Neural progenitor cell (in vitro differentiated cells): ENCODE measurements around the gene WNT2B. TPM values are rescaled to one million over a fixed set of nuclear protein-coding genes. Genes with fewer than 3 reads are reported as not detected.
A peak's percentile ranks its signal among the peaks of the same experiment; 100 is the strongest.

Experiments
- DNase-seq: peaks from one replicate; pipeline ENCODE4 v3.0.0-alpha.2; 2016; ENCODE audit warnings: low spot score
- H2AFZ ChIP-seq: fragments of 200-600 bp; sonication (generic); replicated peaks from 2 replicates; pipeline ENCODE4 v1.6.1; 2016; ENCODE audit warnings: antibody characterized with exemption
- H3F3A ChIP-seq: fragments of 200-600 bp; sonication (generic); 2 replicates; pipeline ENCODE4 v1.6.1; 2016; ENCODE audit warnings: antibody characterized with exemption, low read depth
- H3K27ac ChIP-seq: fragments of 200-600 bp; sonication (generic); 2 replicates; pipeline ENCODE4 v1.5.1; 2016; ENCODE audit warnings: mild to moderate bottlenecking
- H3K27me3 ChIP-seq: fragments of 200-600 bp; sonication (generic); 2 replicates; pipeline ENCODE4 v1.6.1; 2016; ENCODE audit warnings: mild to moderate bottlenecking, moderate library complexity
- H3K36me3 ChIP-seq: fragments of 200-600 bp; sonication (generic); 2 replicates; pipeline ENCODE4 v1.5.1; 2016
- H3K4me1 ChIP-seq: fragments of 200-600 bp; sonication (generic); 2 replicates; pipeline ENCODE4 v1.6.1; 2016; ENCODE audit warnings: mixed run types
- H3K4me2 ChIP-seq: fragments of 200-600 bp; sonication (generic); 2 replicates; pipeline ENCODE4 v1.6.1; 2016
- H3K4me3 ChIP-seq: fragments of 200-600 bp; sonication (generic); 2 replicates; pipeline ENCODE4 v1.5.1; 2016
- H3K79me2 ChIP-seq: fragments of 200-600 bp; sonication (generic); 2 replicates; pipeline ENCODE4 v1.6.1; 2016; ENCODE audit warnings: low read depth
- H3K9ac ChIP-seq: fragments of 200-600 bp; sonication (generic); 2 replicates; pipeline ENCODE4 v1.6.1; 2016
- H3K9me3 ChIP-seq: fragments of 200-600 bp; sonication (generic); 2 replicates; pipeline ENCODE4 v1.5.1; 2016; ENCODE audit warnings: low read depth
- H4K20me1 ChIP-seq: fragments of 200-600 bp; sonication (generic); 2 replicates; pipeline ENCODE4 v1.6.1; 2016; ENCODE audit warnings: low read depth
- H3K27ac Mint-ChIP-seq: 3 replicates; pipeline ENCODE4 v1.8.0; 2021; ENCODE audit warnings: mixed read lengths
- H3K27me3 Mint-ChIP-seq: 2 replicates; pipeline ENCODE4 v1.8.0; 2022; ENCODE audit warnings: low read depth, mild to moderate bottlenecking, inconsistent platforms, moderate library complexity, mixed read lengths; ENCODE audit not compliant: insufficient read depth
- H3K36me3 Mint-ChIP-seq: 3 replicates; pipeline ENCODE4 v1.8.0; 2021; ENCODE audit warnings: mixed read lengths
- H3K4me1 Mint-ChIP-seq: 3 replicates; pipeline ENCODE4 v1.8.0; 2021; ENCODE audit warnings: mixed read lengths
- H3K4me3 Mint-ChIP-seq: 3 replicates; pipeline ENCODE4 v1.8.0; 2021; ENCODE audit warnings: mild to moderate bottlenecking, moderate library complexity, mixed read lengths
- H3K9me3 Mint-ChIP-seq: 3 replicates; pipeline ENCODE4 v1.8.0; 2020; ENCODE audit warnings: mixed read lengths
- EZH2 ChIP-seq: fragments of 200-600 bp; sonication (generic); IDR thresholded peaks from 2 replicates; pipeline ENCODE4 v1.6.1; 2017; ENCODE audit warnings: antibody characterized with exemption, mild to moderate bottlenecking, moderate library complexity
- EZH2phosphoT487 ChIP-seq: fragments of 200-600 bp; sonication (generic); IDR thresholded peaks from 2 replicates; pipeline ENCODE4 v1.6.1; 2017; ENCODE audit warnings: antibody characterized with exemption
- total RNA-seq: library from RNA; depleted of rRNA; stranded (reverse); fragments of >200 nt; gene quantifications from 2 replicates; pipeline ENCODE4 v1.2.3, GENCODE V29; 2015; ENCODE audit warnings: low replicate concordance
- TF ChIP-seq, protein P1 (sequence below): fragments of 200-600 bp; sonication (generic); IDR thresholded peaks from 2 replicates; pipeline ENCODE4 v1.5.1; 2017; ENCODE audit warnings: antibody characterized with exemption, mild to moderate bottlenecking

The WNT2B gene
- total RNA-seq, 1 donor from 2014 or later: 1.6 TPM

DNA sequence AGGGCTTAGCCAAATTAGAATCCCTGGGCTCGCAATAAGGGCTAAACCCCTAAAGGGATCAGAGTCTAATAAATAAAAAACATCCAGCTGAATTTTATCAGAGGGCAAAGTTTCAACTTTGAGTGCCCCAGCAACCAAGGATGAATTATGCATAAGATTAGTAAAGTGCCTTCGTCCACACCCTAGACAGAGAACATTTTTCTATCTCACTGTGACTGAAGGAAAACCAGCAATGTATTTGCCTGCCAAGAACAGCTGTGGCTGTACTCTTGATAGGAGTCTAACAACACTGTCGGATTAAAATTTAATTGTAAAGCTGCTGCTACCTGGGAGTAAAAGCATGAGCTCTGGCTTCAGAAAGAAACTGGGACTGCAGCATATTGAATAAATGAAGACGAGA is 23.3 kb downstream of the WNT2B start:
- Histone ChIP-seq H4K20me1 (no peaks in the 10 kb centered on the region), H3K9ac (no peak overlapping the region), H3K4me3 (no peak overlapping the region), H3K79me2 (no peaks in the 10 kb centered on the region), H3K27ac (no peak overlapping the region), H3K36me3 (no peaks in the 10 kb centered on the region), H3K4me1 (peaks cover 13% of the 10 kb centered on the region), H3K27me3 (no peaks in the 10 kb centered on the region), H3K9me3 (no peaks in the 10 kb centered on the region), H3K4me2 (no peak overlapping the region), H2AFZ (no peak overlapping the region), H3F3A (peaks cover 8% of the 10 kb centered on the region)
- Mint-ChIP-seq H3K4me1 (peaks cover 62% of the 10 kb centered on the region), H3K27ac (peak overlapping the region; percentile 94), H3K27me3 (peaks cover under 1% of the 10 kb centered on the region), H3K9me3 (peaks cover 4% of the 10 kb centered on the region), H3K36me3 (peaks cover 31% of the 10 kb centered on the region), H3K4me3 (no peak overlapping the region)
- no peak for DNase-seq
- TF ChIP-seq, protein P1, sequence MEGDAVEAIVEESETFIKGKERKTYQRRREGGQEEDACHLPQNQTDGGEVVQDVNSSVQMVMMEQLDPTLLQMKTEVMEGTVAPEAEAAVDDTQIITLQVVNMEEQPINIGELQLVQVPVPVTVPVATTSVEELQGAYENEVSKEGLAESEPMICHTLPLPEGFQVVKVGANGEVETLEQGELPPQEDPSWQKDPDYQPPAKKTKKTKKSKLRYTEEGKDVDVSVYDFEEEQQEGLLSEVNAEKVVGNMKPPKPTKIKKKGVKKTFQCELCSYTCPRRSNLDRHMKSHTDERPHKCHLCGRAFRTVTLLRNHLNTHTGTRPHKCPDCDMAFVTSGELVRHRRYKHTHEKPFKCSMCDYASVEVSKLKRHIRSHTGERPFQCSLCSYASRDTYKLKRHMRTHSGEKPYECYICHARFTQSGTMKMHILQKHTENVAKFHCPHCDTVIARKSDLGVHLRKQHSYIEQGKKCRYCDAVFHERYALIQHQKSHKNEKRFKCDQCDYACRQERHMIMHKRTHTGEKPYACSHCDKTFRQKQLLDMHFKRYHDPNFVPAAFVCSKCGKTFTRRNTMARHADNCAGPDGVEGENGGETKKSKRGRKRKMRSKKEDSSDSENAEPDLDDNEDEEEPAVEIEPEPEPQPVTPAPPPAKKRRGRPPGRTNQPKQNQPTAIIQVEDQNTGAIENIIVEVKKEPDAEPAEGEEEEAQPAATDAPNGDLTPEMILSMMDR: no peak
- no peak for TF ChIP-seq EZH2
- TF ChIP-seq EZH2phosphoT487: no peak

DNA sequence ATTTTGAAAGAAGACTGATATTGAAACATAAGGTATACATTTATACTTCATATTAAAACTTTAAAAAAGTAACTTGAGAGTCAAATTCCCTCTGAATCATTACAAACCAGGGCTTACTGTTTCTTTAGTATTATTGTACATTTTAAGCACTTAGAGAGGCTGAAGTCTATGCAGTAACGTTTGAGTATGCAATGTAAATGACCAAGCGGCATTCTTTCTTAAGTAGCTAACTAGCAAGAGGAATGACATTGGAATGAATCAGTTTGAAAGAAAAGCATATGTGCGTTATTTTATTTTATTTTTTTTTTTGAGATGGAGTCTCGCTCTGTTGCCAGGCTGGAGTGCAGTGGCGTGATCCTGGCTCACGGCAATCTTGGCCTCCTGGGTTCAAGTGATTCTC is 24.3 kb downstream of the WNT2B start:
- TF ChIP-seq EZH2phosphoT487: no peak
- TF ChIP-seq, protein P1: no peak
- no peak for TF ChIP-seq EZH2
- peaks cover 62% of the 10 kb centered on the region for H3K4me1 Mint-ChIP-seq
- no peaks in the 10 kb centered on the region for H3F3A ChIP-seq
- no peak overlapping the region for H3K4me3 Mint-ChIP-seq
- H3K27ac Mint-ChIP-seq: no peak overlapping the region
- H3K27ac ChIP-seq: no peak overlapping the region
- no peak overlapping the region for H3K4me3 ChIP-seq
- H3K36me3 Mint-ChIP-seq: peaks cover 30% of the 10 kb centered on the region
- H3K4me1 ChIP-seq: peaks cover 4% of the 10 kb centered on the region
- no peaks in the 10 kb centered on the region for H3K79me2 ChIP-seq
- no peaks in the 10 kb centered on the region for H4K20me1 ChIP-seq
- H3K27me3 Mint-ChIP-seq: no peaks in the 10 kb centered on the region
- no peak for DNase-seq
- H2AFZ ChIP-seq: no peak overlapping the region
- H3K9me3 Mint-ChIP-seq: peaks cover 4% of the 10 kb centered on the region
- no peaks in the 10 kb centered on the region for H3K9me3 ChIP-seq
- H3K27me3 ChIP-seq: no peaks in the 10 kb centered on the region
- H3K9ac ChIP-seq: no peak overlapping the region
- no peaks in the 10 kb centered on the region for H3K36me3 ChIP-seq
- H3K4me2 ChIP-seq: no peak overlapping the region

DNA sequence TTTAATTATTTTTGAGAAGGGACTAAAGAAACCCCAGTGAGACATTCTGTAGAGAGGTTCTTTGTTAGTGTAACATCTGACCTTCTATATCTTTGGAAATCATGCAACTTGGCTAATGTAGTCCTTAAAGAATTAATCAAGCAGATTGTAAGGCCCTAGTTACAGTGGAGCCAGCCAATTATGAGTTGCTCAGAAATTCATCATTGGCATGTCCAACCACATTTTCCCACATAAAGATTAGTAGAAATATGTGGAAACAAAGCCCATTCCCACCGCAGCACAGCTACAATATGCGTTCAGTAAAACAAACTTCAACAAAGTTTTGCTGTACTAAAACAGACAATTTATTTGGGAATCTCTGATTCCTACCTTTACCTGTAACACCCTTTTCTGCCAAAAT is 27.8 kb downstream of the WNT2B start:
- Mint-ChIP-seq H3K9me3 (peaks cover 4% of the 10 kb centered on the region), H3K4me1 (peaks cover 37% of the 10 kb centered on the region), H3K27ac (peak overlapping the region; percentile 25), H3K27me3 (no peaks in the 10 kb centered on the region), H3K4me3 (no peak overlapping the region), H3K36me3 (peaks cover 33% of the 10 kb centered on the region)
- H3K36me3 ChIP-seq: no peaks in the 10 kb centered on the region
- DNase-seq: no peak
- no peaks in the 10 kb centered on the region for H4K20me1 ChIP-seq
- no peak overlapping the region for H3K27ac ChIP-seq
- H3K9me3 ChIP-seq: no peaks in the 10 kb centered on the region
- no peaks in the 10 kb centered on the region for H3K4me1 ChIP-seq
- TF ChIP-seq EZH2 (no peak), EZH2phosphoT487 (no peak)
- TF ChIP-seq, protein P1: no peak
- H3K4me3 ChIP-seq: no peak overlapping the region
- H3K9ac ChIP-seq: no peak overlapping the region
- H3K27me3 ChIP-seq: no peaks in the 10 kb centered on the region
- no peaks in the 10 kb centered on the region for H3F3A ChIP-seq
- H3K79me2 ChIP-seq: no peaks in the 10 kb centered on the region
- H2AFZ ChIP-seq: no peak overlapping the region
- no peak overlapping the region for H3K4me2 ChIP-seq
